Spleen (tissue), 7 donors: Measurements from ENCODE around the gene STPG1.

Experiments
- CTCF ChIP-seq, 11 experiments: fragments of 200-600 bp in 7 of 11; fragments of 450-650 bp in 4 of 11; sonication (generic) in 4 of 11; IDR thresholded peaks in 8 of 11; conservative IDR thresholded peaks in 3 of 11; 1 replicate in 7 of 11; 2 replicates in 4 of 11; pipeline versions ENCODE4 v1.4.0 to v1.8.0; 2016 to 2021; ENCODE audit warnings: antibody characterized with exemption in 11 of 11, inconsistent platforms in 4 of 11, mild to moderate bottlenecking in 1 of 11
- POLR2A ChIP-seq, 3 donors: fragments of 450-650 bp; IDR thresholded peaks; one replicate each; pipeline ENCODE4 v1.5.1; 2017; ENCODE audit warnings: antibody characterized with exemption in 3 of 3, mild to moderate bottlenecking in 1 of 3
- donor health status: DM: no; HTN: no; CAD: no; lungs with moderate emphysema.
- donor health status: DM: no; HTN: no; CAD: no.
- donor health status: DM: no; HTN: no; CAD: no.

GRCh38 chr1:24315391-24315790, 98.2 kb downstream of the STPG1 start:
- TF ChIP-seq CTCF (IDR thresholded peaks at IDR 0.05 in 8 of 11, conservative IDR thresholded peaks at IDR 0.05 in 3 of 11) (no peak), POLR2A (IDR thresholded peaks at IDR 0.05) (no peak)
